Activated T-cell treated with anti-CD3 and anti-CD28 coated beads for 24 hours (primary cell): ENCODE data around the gene ABCA13.

Source experiments
- DNase-seq: peaks from one replicate; pipeline ENCODE4 v3.0.0-alpha.2; 2020; ENCODE audit warnings: low read depth

The ABCA13 gene

GRCh38 chr7:48381571-48381970, 210.3 kb downstream of the ABCA13 start:
- DNase-seq, result no peak

- DNase-seq, result no peak
Observed at GRCh38 chr7:48384180-48384752, 213.0 kb downstream of the ABCA13 start.

- DNase-seq, result no peak
Observed at GRCh38 chr7:48387932-48388331, 216.7 kb downstream of the ABCA13 start.

- no peak for DNase-seq
Observed at GRCh38 chr7:48388911-48389310, 217.7 kb downstream of the ABCA13 start.

GRCh38 chr7:48389977-48390376, 218.7 kb downstream of the ABCA13 start:
- no peak for DNase-seq

- DNase-seq, result no peak
Observed at GRCh38 chr7:48390388-48391327, 219.4 kb downstream of the ABCA13 start.

GRCh38 chr7:48398191-48398590, 226.9 kb downstream of the ABCA13 start:
- no peak for DNase-seq

GRCh38 chr7:48402721-48403120, 231.5 kb downstream of the ABCA13 start:
- DNase-seq, result no peak

- no peak for DNase-seq
Observed at GRCh38 chr7:48408731-48409130, 237.5 kb downstream of the ABCA13 start.

GRCh38 chr7:48411619-48412018, 240.4 kb downstream of the ABCA13 start:
- no peak for DNase-seq

GRCh38 chr7:48414011-48414732, 242.9 kb downstream of the ABCA13 start:
- DNase-seq, result no peak

- DNase-seq, result no peak
Observed at GRCh38 chr7:48416327-48416908, 245.2 kb downstream of the ABCA13 start.

GRCh38 chr7:48419401-48419800, 248.1 kb downstream of the ABCA13 start:
- DNase-seq, result no peak

GRCh38 chr7:48420206-48420605, 248.9 kb downstream of the ABCA13 start:
- no peak for DNase-seq

- no peak for DNase-seq
Observed at GRCh38 chr7:48421357-48421756, 250.1 kb downstream of the ABCA13 start.

GRCh38 chr7:48424731-48425130, 253.5 kb downstream of the ABCA13 start:
- DNase-seq, result no peak

GRCh38 chr7:48426331-48426965, 255.2 kb downstream of the ABCA13 start:
- DNase-seq, result no peak

GRCh38 chr7:48426966-48427555, 255.8 kb downstream of the ABCA13 start:
- DNase-seq, result no peak

- no peak for DNase-seq
Observed at GRCh38 chr7:48427671-48428070, 256.4 kb downstream of the ABCA13 start.

GRCh38 chr7:48428091-48428684, 256.9 kb downstream of the ABCA13 start:
- DNase-seq, result no peak

GRCh38 chr7:48429117-48429516, 257.9 kb downstream of the ABCA13 start:
- DNase-seq, result no peak
